H1 (cell line): ENCODE data around the gene BCAS3. TPM values are rescaled to one million over a fixed set of nuclear protein-coding genes. Genes with fewer than 3 reads are reported as not detected.

Experiments used
- CBX5 ChIP-seq: fragments of 300-800, 300-1000 bp; sonication (generic); IDR thresholded peaks from 2 replicates; pipeline ENCODE4 v1.7.1; 2016; ENCODE audit warnings: antibody characterized with exemption, low read length, low read depth
- CBX8 ChIP-seq: fragments of 300-800, 300-1000 bp; sonication (generic); IDR thresholded peaks from 2 replicates; pipeline ENCODE4 v1.7.1; 2016; ENCODE audit warnings: low read depth, low read length, borderline replicate concordance
- CREB1 ChIP-seq: IDR thresholded peaks from 2 replicates; pipeline ENCODE4 v1.6.1; 2012; ENCODE audit warnings: inconsistent platforms
- CTBP2 ChIP-seq: IDR thresholded peaks from 2 replicates; pipeline ENCODE4 v1.7.0; 2011; ENCODE audit warnings: borderline replicate concordance, mild to moderate bottlenecking, moderate library complexity, mixed read lengths, low read length; ENCODE audit not compliant: insufficient read depth, insufficient read length
- CTCF ChIP-seq, 3 experiments: IDR thresholded peaks; 1 replicate in 2 of 3; 2 replicates in 1 of 3; pipeline versions ENCODE4 v1.5.1 to v1.6.1; 2011; ENCODE audit warnings: low read length in 3 of 3, mild to moderate bottlenecking in 3 of 3, inconsistent platforms in 2 of 3, low read depth in 1 of 3, moderate library complexity in 1 of 3; ENCODE audit not compliant: insufficient read depth in 1 of 3; ENCODE audit errors: control extremely low read depth in 1 of 3
- EP300 ChIP-seq, 2 experiments: IDR thresholded peaks; 1 replicate in 1 of 2; 2 replicates in 1 of 2; pipeline ENCODE4 v1.6.1; 2011 to 2012; ENCODE audit warnings: low read depth in 2 of 2, low read length in 2 of 2, mild to moderate bottlenecking in 2 of 2, borderline replicate concordance in 1 of 2, inconsistent platforms in 1 of 2, moderate library complexity in 1 of 2
- HDAC2 ChIP-seq, 2 experiments: fragments of 300-600 bp in 1 of 2; sonication (generic) in 1 of 2; IDR thresholded peaks; 2 replicates each; pipeline ENCODE4 v1.6.1; 2011 to 2012; ENCODE audit warnings: low read depth in 2 of 2, low read length in 2 of 2, mild to moderate bottlenecking in 2 of 2, moderate library complexity in 2 of 2, borderline replicate concordance in 1 of 2, inconsistent platforms in 1 of 2
- MAX ChIP-seq: IDR thresholded peaks from 2 replicates; pipeline ENCODE4 v1.6.1; 2012; ENCODE audit warnings: inconsistent platforms
- PHF8 ChIP-seq: fragments of 200-600 bp; sonication (generic); conservative IDR thresholded peaks from 2 replicates; pipeline ENCODE4 v1.7.1; 2012; ENCODE audit warnings: low read depth, mild to moderate bottlenecking, inconsistent platforms, low read length, moderate library complexity
- POLR2A ChIP-seq, 2 experiments: IDR thresholded peaks; 1 replicate in 1 of 2; 2 replicates in 1 of 2; pipeline ENCODE4 v1.6.1; 2011; ENCODE audit warnings: low read depth in 2 of 2, low read length in 2 of 2, mild to moderate bottlenecking in 2 of 2; ENCODE audit errors: control extremely low read depth in 1 of 2
- POU5F1 ChIP-seq: IDR thresholded peaks from 2 replicates; pipeline ENCODE4 v1.6.1; 2011; ENCODE audit warnings: low read depth, mild to moderate bottlenecking, low read length, moderate library complexity
- RAD21 ChIP-seq, 2 experiments: IDR thresholded peaks in 1 of 2; conservative IDR thresholded peaks in 1 of 2; 2 replicates each; pipeline ENCODE4 v1.6.1; 2011; ENCODE audit warnings: low read depth in 2 of 2, low read length in 2 of 2, improper control_type of control experiment in 1 of 2, inconsistent platforms in 1 of 2, mild to moderate bottlenecking in 1 of 2, moderate library complexity in 1 of 2
- RBBP5 ChIP-seq: IDR thresholded peaks from 2 replicates; pipeline ENCODE4 v1.7.1; 2012; ENCODE audit warnings: low read depth, mild to moderate bottlenecking, inconsistent platforms, low read length, moderate library complexity, borderline replicate concordance
- RFX5 ChIP-seq: IDR thresholded peaks from 2 replicates; pipeline ENCODE4 v1.6.1; 2011; ENCODE audit warnings: low read depth, low read length, improper control_type of control experiment, borderline replicate concordance
- RNF2 ChIP-seq: fragments of 200-900, 300-1000 bp; sonication (generic); IDR thresholded peaks from 2 replicates; pipeline ENCODE4 v1.7.1; 2016; ENCODE audit warnings: borderline replicate concordance, low read depth, mild to moderate bottlenecking, antibody characterized with exemption, low read length; ENCODE audit not compliant: poor library complexity, severe bottlenecking; ENCODE audit errors: missing control alignments
- RXRA ChIP-seq: IDR thresholded peaks from 2 replicates; pipeline ENCODE4 v1.6.1; 2011; ENCODE audit warnings: low read depth, mild to moderate bottlenecking, low read length, moderate library complexity; ENCODE audit not compliant: insufficient read depth
- SP2 ChIP-seq: IDR thresholded peaks from 2 replicates; pipeline ENCODE4 v1.6.1; 2012; ENCODE audit warnings: mild to moderate bottlenecking, low read length, inconsistent platforms
- TAF7 ChIP-seq: optimal IDR thresholded peaks from 2 replicates; pipeline ENCODE3; 2011; ENCODE audit warnings: low read depth, mild to moderate bottlenecking, inconsistent platforms, low read length, moderate library complexity, borderline replicate concordance
- TCF12 ChIP-seq: IDR thresholded peaks from 2 replicates; pipeline ENCODE4 v1.6.1; 2011; ENCODE audit warnings: low read depth, mild to moderate bottlenecking, low read length
- polyA plus RNA-seq, 7 experiments: library from polyadenylated mRNA; depleted of rRNA in 3 of 7; stranded (reverse) in 5 of 7; unstranded in 2 of 7; fragments of >200 nt in 5 of 7; fragments of 200-250 nt in 2 of 7; gene quantifications; 1 replicate in 5 of 7; 2 replicates in 1 of 7; 4 replicates in 1 of 7; pipeline versions ENCODE4 v1.2.1 to v1.2.3, GENCODE V29; 2011 to 2013; ENCODE audit warnings: missing spikeins in 2 of 7, mixed read lengths in 2 of 7
- total RNA-seq: library from RNA; stranded (reverse); fragmentation: NEBNext Ultra II Directional; extraction: Animal tissue kit (Norgen Biotek cat#: 25700); gene quantifications from 2 replicates; pipeline ENCODE4 v1.2.1, GENCODE V29; 2021

BCAS3 gene
- total and polyA plus RNA-seq, 2 of the 8 experiments (the other 6 are each of a cell fraction or from before 2014, with no cell fraction given), result 9.9 to 13.3 TPM

DNA sequence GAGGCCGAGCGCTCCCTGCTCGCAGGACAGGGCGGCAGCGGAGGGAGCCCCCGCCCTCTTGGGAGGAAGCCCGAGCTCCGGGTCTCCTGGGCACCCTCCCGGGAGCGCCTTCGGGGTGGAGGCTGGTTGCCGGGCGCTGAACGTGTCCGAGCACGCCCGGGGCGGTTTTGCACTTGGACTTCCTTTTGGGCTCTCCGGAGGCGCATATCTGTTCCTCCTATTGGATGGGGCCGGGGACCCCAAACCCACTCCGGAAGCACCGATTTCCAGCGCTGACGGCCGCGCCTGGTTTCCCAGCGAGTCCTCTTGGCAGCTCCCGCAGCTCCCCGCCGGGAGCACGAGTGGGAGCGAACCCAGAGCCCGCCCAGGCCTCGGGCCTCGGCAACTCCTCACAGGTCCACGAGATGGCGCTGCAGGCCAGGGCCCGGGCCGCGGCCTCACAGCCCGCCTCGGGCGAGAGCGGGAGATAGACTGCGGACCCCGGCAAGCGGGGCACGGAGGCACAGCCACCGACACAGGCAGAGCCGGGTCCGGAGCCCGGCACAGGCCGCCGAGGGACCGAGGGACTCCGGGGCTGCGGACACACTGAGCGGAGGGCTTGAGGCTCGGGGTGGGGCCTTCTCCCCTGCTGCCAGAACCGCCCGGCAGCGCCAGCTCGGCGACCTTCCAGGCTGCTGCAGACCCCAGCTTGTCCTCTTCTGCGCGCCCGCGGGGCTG lies 734.6 kb downstream of the BCAS3 start (continued):
- TF ChIP-seq CBX8, result no peak
- TF ChIP-seq CTCF (IDR thresholded peaks at IDR 0.05; ENCODE audit: control extremely low read depth in 1 of 3, insufficient read depth in 1 of 3, low read depth in 1 of 3, low read length in 3 of 3), result peak; percentile 84 to 95 (median 87)
- TF ChIP-seq RFX5, result no peak
- peak; percentile 31 for TF ChIP-seq TAF7
- TF ChIP-seq POLR2A (IDR thresholded peaks at IDR 0.05; ENCODE audit: control extremely low read depth in 1 of 2, low read depth in 2 of 2, low read length in 2 of 2), result 0 out of 3 replicates have a peak, but pooled peaks of 1 of the 2 experiments have one; percentile 23
- no peak for TF ChIP-seq RBBP5
- no peak for TF ChIP-seq POU5F1
- no peak for TF ChIP-seq TCF12
- peak; percentile 10 to 95; a peak in 1 of 4 replicates for TF ChIP-seq HDAC2 (IDR thresholded peaks at IDR 0.05; ENCODE audit: borderline replicate concordance in 1 of 2, low read depth in 2 of 2, low read length in 2 of 2)
- TF ChIP-seq CTBP2, result no peak
- no peak for TF ChIP-seq CREB1
- peak; percentile 95 to 98 for TF ChIP-seq RAD21 (IDR thresholded peaks at IDR 0.05 in 1 of 2, conservative IDR thresholded peaks at IDR 0.05 in 1 of 2; ENCODE audit: low read depth in 2 of 2, low read length in 2 of 2)
- TF ChIP-seq PHF8, result 0 out of 2 replicates have a peak, but pooled peaks have one; percentile 25
- TF ChIP-seq SP2, result no peak
- TF ChIP-seq MAX, result 0 out of 2 replicates have a peak, but pooled peaks have one; percentile 37
- TF ChIP-seq RNF2, result no peak
- TF ChIP-seq CBX5, result no peak
- TF ChIP-seq EP300 (IDR thresholded peaks at IDR 0.05; ENCODE audit: borderline replicate concordance in 1 of 2, low read depth in 2 of 2, low read length in 2 of 2), result no peak
- TF ChIP-seq RXRA, result no peak
